HCT116 (cell line): Measurements from ENCODE around the gene ISCA2. TPM values are rescaled to one million over a fixed set of nuclear protein-coding genes. Genes with fewer than 3 reads are reported as not detected.

ENCODE experiments used
- ATAC-seq: fragments of 200-7000 bp; cut with Tn5 transposase; 2 replicates; pipeline ENCODE4 v1.9.1; 2020; ENCODE audit warnings: mild to moderate bottlenecking, moderate library complexity
- BruUV-seq: library from RNA; stranded (reverse); fragments of 400-500 nt; replicated peaks from 2 replicates; lab custom pipeline; 2021; lab: Mats Ljungman, UMichigan
- CTCF ChIA-PET: fragments of 300-600 bp; sonication (Branson Sonifier 250); formaldehyde crosslinking; loops from one replicate; lab custom pipeline; 2021; ENCODE audit warnings: antibody characterized with exemption; lab: Charles Lee
- POLR2A ChIA-PET: fragments of 300-600, 350-600 bp; sonication (Branson Sonifier 250); formaldehyde crosslinking; loops from one replicate; lab custom pipeline; 2021; ENCODE audit warnings: antibody characterized with exemption; lab: Charles Lee
- RAD21 ChIA-PET, 2 experiments: fragments of 300-600 bp; sonication (Branson Sonifier 250); formaldehyde crosslinking; loops; one replicate each; lab custom pipeline; 2023; ENCODE audit warnings: low total read pairs in 2 of 2; ENCODE audit not compliant: uncharacterized antibody in 2 of 2, unreplicated experiment in 2 of 2, low non-redundant PET in 1 of 2; lab: Charles Lee
- DNase-seq: peaks from one replicate; pipeline ENCODE4 v3.0.0-alpha.2; 2010; ENCODE audit warnings: low read depth, low spot score
- H2AFZ ChIP-seq: fragments of 200-600 bp; shearing (Covaris generic), sonication (generic); 2 replicates; pipeline ENCODE4 v1.6.1; 2017; ENCODE audit warnings: low read depth, mixed run types, mixed read lengths, antibody characterized with exemption, low read length; ENCODE audit not compliant: poor library complexity, severe bottlenecking
- H3K27ac ChIP-seq: 2 replicates; pipeline ENCODE4 v1.5.1; 2012; ENCODE audit warnings: low read depth, low read length
- H3K27me3 ChIP-seq: fragments of 200-600 bp; sonication (generic); 2 replicates; pipeline ENCODE4 v1.6.1; 2016; ENCODE audit warnings: mixed run types, low read length, mixed read lengths; ENCODE audit not compliant: insufficient read depth
- H3K36me3 ChIP-seq, 2 experiments: fragments of 200-500 bp in 1 of 2; fragments of 200-600 bp in 1 of 2; sonication (Bioruptor generic) in 1 of 2; sonication (generic) in 1 of 2; 2 replicates each; pipeline versions ENCODE4 v1.5.1 to v1.6.1; 2014 to 2016; ENCODE audit warnings: low read length in 2 of 2, inconsistent platforms in 1 of 2, mixed read lengths in 1 of 2, mixed run types in 1 of 2; ENCODE audit not compliant: insufficient read depth in 2 of 2, control insufficient read depth in 1 of 2
- H3K4me1 ChIP-seq, 2 experiments: fragments of 200-600 bp in 1 of 2; sonication (generic) in 1 of 2; 2 replicates each; pipeline versions ENCODE4 v1.5.1 to v1.6.1; 2012 to 2017; ENCODE audit warnings: low read length in 2 of 2, inconsistent platforms in 1 of 2, mild to moderate bottlenecking in 1 of 2, mixed read lengths in 1 of 2, mixed run types in 1 of 2, moderate library complexity in 1 of 2; ENCODE audit not compliant: insufficient read depth in 2 of 2, control insufficient read depth in 1 of 2
- H3K4me2 ChIP-seq: fragments of 200-600 bp; sonication (generic); 2 replicates; pipeline ENCODE4 v1.6.1; 2017; ENCODE audit warnings: mixed run types, low read length, mixed read lengths
- H3K4me3 ChIP-seq, 2 experiments: fragments of 200-600 bp in 1 of 2; sonication (generic) in 1 of 2; replicated peaks in 1 of 2; 2 replicates each; pipeline ENCODE4 v1.5.1; 2011 to 2016; ENCODE audit warnings: low read length in 2 of 2, control low read depth in 1 of 2, low read depth in 1 of 2, mild to moderate bottlenecking in 1 of 2, mixed read lengths in 1 of 2, mixed run types in 1 of 2
- H3K79me2 ChIP-seq: fragments of 200-600 bp; sonication (generic); 2 replicates; pipeline ENCODE4 v1.6.1; 2017; ENCODE audit warnings: mild to moderate bottlenecking, mixed run types, low read length, moderate library complexity, mixed read lengths; ENCODE audit not compliant: insufficient read depth
- H3K9ac ChIP-seq: fragments of 200-600 bp; sonication (generic); 2 replicates; pipeline ENCODE4 v1.6.1; 2016; ENCODE audit warnings: low read length, mixed read lengths
- H3K9me2 ChIP-seq: fragments of 200-600 bp; sonication (generic), shearing (Covaris generic); 2 replicates; pipeline ENCODE4 v1.6.1; 2017; ENCODE audit warnings: mixed run types, mild to moderate bottlenecking, moderate library complexity; ENCODE audit not compliant: insufficient read depth
- H3K9me3 ChIP-seq, 2 experiments: fragments of 200-500 bp in 1 of 2; fragments of 200-600 bp in 1 of 2; sonication (Bioruptor generic) in 1 of 2; sonication (generic) in 1 of 2; 2 replicates each; pipeline ENCODE4 v1.6.1; 2014 to 2017; ENCODE audit warnings: low read length in 2 of 2, mixed read lengths in 2 of 2, inconsistent platforms in 1 of 2, low read depth in 1 of 2, mild to moderate bottlenecking in 1 of 2, mixed run types in 1 of 2, moderate library complexity in 1 of 2; ENCODE audit not compliant: control insufficient read depth in 1 of 2, insufficient read depth in 1 of 2
- H4K20me1 ChIP-seq: fragments of 200-600 bp; sonication (generic), shearing (Covaris generic); 2 replicates; pipeline ENCODE4 v1.6.1; 2017; ENCODE audit warnings: mixed run types, mild to moderate bottlenecking, moderate library complexity; ENCODE audit not compliant: insufficient read depth
- CTCF ChIP-seq, 3 experiments: fragments of 200-600 bp in 1 of 3; sonication (generic) in 1 of 3; IDR thresholded peaks in 2 of 3; conservative IDR thresholded peaks in 1 of 3; 2 replicates each; pipeline ENCODE4 v1.5.1; 2012 to 2017; ENCODE audit warnings: low read depth in 2 of 3, low read length in 2 of 3, antibody characterized with exemption in 1 of 3, borderline replicate concordance in 1 of 3, control low read depth in 1 of 3, mild to moderate bottlenecking in 1 of 3, mixed read lengths in 1 of 3, mixed run types in 1 of 3, moderate library complexity in 1 of 3; ENCODE audit not compliant: insufficient read depth in 1 of 3
- ELF1 ChIP-seq: IDR thresholded peaks from 2 replicates; pipeline ENCODE4 v1.6.1; 2012; ENCODE audit warnings: low read depth, borderline replicate concordance
- POLR2AphosphoS5 ChIP-seq: IDR thresholded peaks from 2 replicates; pipeline ENCODE4 v1.6.1; 2011; ENCODE audit warnings: mild to moderate bottlenecking, low read depth, low read length, moderate library complexity
- RAD21 ChIP-seq: IDR thresholded peaks from 2 replicates; pipeline ENCODE4 v1.6.1; 2012; ENCODE audit warnings: low read depth, mild to moderate bottlenecking
- REST ChIP-seq: IDR thresholded peaks from 2 replicates; pipeline ENCODE4 v1.6.1; 2012; ENCODE audit warnings: low read depth
- SIN3A ChIP-seq: IDR thresholded peaks from 2 replicates; pipeline ENCODE4 v1.6.1; 2012; ENCODE audit warnings: low read depth
- YY1 ChIP-seq: IDR thresholded peaks from 2 replicates; pipeline ENCODE4 v1.6.1; 2011; ENCODE audit warnings: low read length, low read depth, moderate library complexity, mild to moderate bottlenecking; ENCODE audit not compliant: insufficient replicate concordance; ENCODE audit errors: extremely low read depth
- ZBTB33 ChIP-seq: IDR thresholded peaks from 2 replicates; pipeline ENCODE4 v1.6.1; 2011; ENCODE audit warnings: mild to moderate bottlenecking, low read length, moderate library complexity; ENCODE audit not compliant: insufficient replicate concordance; ENCODE audit errors: extremely low read depth
- ZNF274 ChIP-seq: fragments of 200-500 bp; sonication (Bioruptor generic); IDR thresholded peaks from 2 replicates; pipeline ENCODE4 v1.6.1; 2014; ENCODE audit warnings: mild to moderate bottlenecking, low read depth, low read length, inconsistent platforms
- intact Hi-C: fragments of 100-400 bp; cut with micrococcal nuclease; formaldehyde crosslinking; loops from 2 replicates; pipeline ENCODE4 v1.10.0; 2022
- total RNA-seq: library from RNA; stranded (reverse); gene quantifications from one replicate; pipeline ENCODE4 v1.2.1, GENCODE V29; 2021; ENCODE audit not compliant: unreplicated experiment

ISCA2 gene
- total RNA-seq, 1 experiment from 2014 or later = 27.5 TPM

GRCh38 chr14:74483321-74483720, 10.2 kb upstream of the ISCA2 start:
- RAD21 ChIA-PET = no interaction called here
- Histone ChIP-seq H3K79me2 (no peaks in the 10 kb centered on the region), H3K9me2 (no peaks in the 10 kb centered on the region), H3K4me1 (peaks cover 22 to 24% of the 10 kb centered on the region in 2 experiments), H4K20me1 (no peaks in the 10 kb centered on the region), H2AFZ (no peak overlapping the region), H3K9ac (no peak overlapping the region), H3K27me3 (no peaks in the 10 kb centered on the region), H3K4me2 (no peak overlapping the region), H3K9me3 (no peaks in the 10 kb centered on the region), H3K36me3 (peaks cover 0 to 24% of the 10 kb centered on the region in 2 experiments; a peak in 2 of 4 replicates), H3K4me3 (no peak overlapping the region), H3K27ac (no peak overlapping the region)
- DNase-seq (no peak), ATAC-seq (no peak)
- BruUV-seq = no TSS peak
- intact Hi-C loops = no loop called here
- POLR2A ChIA-PET = no interaction called here
- TF ChIP-seq ZNF274 = no peak
- TF ChIP-seq RAD21 = no peak
- TF ChIP-seq, all 23 proteins: peak for 0
- CTCF ChIA-PET = interaction anchor here (0.6 kb wide), 1 partner anchor 226 kb away, joined by 3 read pairs; no protein-coding TSS in a partner anchor

GRCh38 chr14:74486164-74486563, 7.4 kb upstream of the ISCA2 start:
- no peak overlapping the region for H3K27ac ChIP-seq
- RAD21 ChIA-PET = no interaction called here
- H2AFZ ChIP-seq = no peak overlapping the region
- POLR2A ChIA-PET = no interaction called here
- no peak overlapping the region for H3K9ac ChIP-seq
- no peaks in the 10 kb centered on the region for H4K20me1 ChIP-seq
- H3K4me1 ChIP-seq = peaks cover 45 to 48% of the 10 kb centered on the region in 2 experiments
- no peaks in the 10 kb centered on the region for H3K9me3 ChIP-seq
- no peaks in the 10 kb centered on the region for H3K27me3 ChIP-seq
- no TSS peak for BruUV-seq
- intact Hi-C loops = no loop called here
- no peak overlapping the region for H3K4me3 ChIP-seq
- CTCF ChIA-PET = interaction anchor here (0.7 kb wide), 1 partner anchor 183 kb away, joined by 3 read pairs; the partner anchor contains the start of gene ABCD4
- no peak for TF ChIP-seq ZBTB33
- TF ChIP-seq YY1 = no peak
- no peak for TF ChIP-seq POLR2AphosphoS5
- TF ChIP-seq REST = no peak
- TF ChIP-seq CTCF (IDR thresholded peaks at IDR 0.05 in 2 of 3, conservative IDR thresholded peaks at IDR 0.05 in 1 of 3; ENCODE audit: borderline replicate concordance in 1 of 3, insufficient read depth in 1 of 3, low read depth in 2 of 3, low read length in 2 of 3) = no peak
- TF ChIP-seq SIN3A = no peak
- TF ChIP-seq ELF1 = no peak
- TF ChIP-seq ZNF274 = no peak
- peak overlapping the region; percentile 46 for H3K4me2 ChIP-seq
- no peak for DNase-seq
- no peak for ATAC-seq
- H3K36me3 ChIP-seq = peaks cover 0 to 21% of the 10 kb centered on the region in 2 experiments; a peak in 2 of 4 replicates
- H3K79me2 ChIP-seq = no peaks in the 10 kb centered on the region
- no peaks in the 10 kb centered on the region for H3K9me2 ChIP-seq
